IPS-18c (cell line): ENCODE data around the gene TGIF1.
"Not testable (repeated sequence)": the region's sequence is repeated elsewhere in the genome, so short reads cannot be mapped to it uniquely, and the experiment has no call there.

Experiments used
- H3K4me3 ChIP-seq: 2 replicates; pipeline ENCODE4 v1.7.0; 2013; ENCODE audit warnings: low read depth, mild to moderate bottlenecking, low read length, moderate library complexity; ENCODE audit not compliant: insufficient read depth
- H3K9me3 ChIP-seq: one replicate; pipeline ENCODE4 v1.6.1; 2013; ENCODE audit warnings: mild to moderate bottlenecking, low read length, moderate library complexity; ENCODE audit not compliant: control insufficient read depth, insufficient read depth

TGIF1 gene

GRCh38 chr18:3466045-3466444, 16.1 kb downstream of the TGIF1 start:
- Histone ChIP-seq H3K4me3 (no peak overlapping the region), H3K9me3 (peaks cover 2% of the 10 kb centered on the region)

GRCh38 chr18:3466872-3467271, 16.9 kb downstream of the TGIF1 start:
- Histone ChIP-seq H3K9me3 (peaks cover 2% of the 10 kb centered on the region), H3K4me3 (no peak overlapping the region)

- Histone ChIP-seq H3K9me3 (peaks cover 2% of the 10 kb centered on the region), H3K4me3 (no peak overlapping the region)
Measured at GRCh38 chr18:3468066-3468705, 18.2 kb downstream of the TGIF1 start.

GRCh38 chr18:3468833-3469232, 18.9 kb downstream of the TGIF1 start:
- no peak overlapping the region for H3K4me3 ChIP-seq
- peaks cover 2% of the 10 kb centered on the region for H3K9me3 ChIP-seq

GRCh38 chr18:3471141-3471648, 21.2 kb downstream of the TGIF1 start:
- H3K4me3 ChIP-seq, result no peak overlapping the region
- peaks cover 6% of the 10 kb centered on the region for H3K9me3 ChIP-seq

GRCh38 chr18:3472121-3472520, 22.1 kb downstream of the TGIF1 start:
- not testable (repeated sequence) for H3K4me3 ChIP-seq, H3K9me3 ChIP-seq

GRCh38 chr18:3472681-3473544, 22.9 kb downstream of the TGIF1 start:
- Histone ChIP-seq H3K9me3 (peaks cover 4% of the 10 kb centered on the region), H3K4me3 (no peak overlapping the region)

- H3K9me3 ChIP-seq, result peaks cover 4% of the 10 kb centered on the region
- H3K4me3 ChIP-seq, result no peak overlapping the region
Measured at GRCh38 chr18:3478262-3478978, 28.4 kb downstream of the TGIF1 start.

- no peak overlapping the region for H3K4me3 ChIP-seq
- H3K9me3 ChIP-seq, result no peaks in the 10 kb centered on the region
Measured at GRCh38 chr18:3479978-3480509, 30.1 kb downstream of the TGIF1 start.

- Histone ChIP-seq H3K9me3 (no peaks in the 10 kb centered on the region), H3K4me3 (no peak overlapping the region)
Measured at GRCh38 chr18:3480827-3481573, 31.0 kb downstream of the TGIF1 start.

- Histone ChIP-seq H3K4me3 (no peak overlapping the region), H3K9me3 (no peaks in the 10 kb centered on the region)
Measured at GRCh38 chr18:3481696-3482210, 31.8 kb downstream of the TGIF1 start.

- Histone ChIP-seq H3K9me3 (no peaks in the 10 kb centered on the region), H3K4me3 (no peak overlapping the region)
Measured at GRCh38 chr18:3482258-3482657, 32.3 kb downstream of the TGIF1 start.

- H3K9me3 ChIP-seq, result no peaks in the 10 kb centered on the region
Measured at GRCh38 chr18:3485153-3486149, 35.5 kb downstream of the TGIF1 start.

GRCh38 chr18:3486512-3486911, 36.5 kb downstream of the TGIF1 start:
- H3K9me3 ChIP-seq, result no peaks in the 10 kb centered on the region
- H3K4me3 ChIP-seq, result no peak overlapping the region

More at GRCh38 chr18:3485153-3486149, 35.5 kb downstream of the TGIF1 start:
- no peak overlapping the region for H3K4me3 ChIP-seq

- Histone ChIP-seq H3K9me3 (no peaks in the 10 kb centered on the region), H3K4me3 (no peak overlapping the region)
Measured at GRCh38 chr18:3489462-3489861, 39.5 kb downstream of the TGIF1 start.
